Psoas muscle (tissue), 8 donors: ENCODE data around the gene MOV10L1. TPM values are rescaled to one million over a fixed set of nuclear protein-coding genes. Genes with fewer than 3 reads are reported as not detected.

Source experiments
- ATAC-seq, 4 donors: fragments of 200-7000 bp; cut with Tn5 transposase; one replicate each; pipeline ENCODE4 v1.9.1; 2020; ENCODE audit warnings: moderate library complexity in 3 of 4, mild to moderate bottlenecking in 2 of 4
- DNase-seq, 2 donors: peaks; one replicate each; pipeline ENCODE4 v3.0.0-alpha.2; 2020
- H3K27ac ChIP-seq: fragments of 200-600 bp; one replicate; pipeline ENCODE4 v1.8.0; 2022
- H3K27me3 ChIP-seq, 3 donors: fragments of 200-600 bp in 1 of 3; one replicate each; pipeline versions ENCODE4 v1.6.1 to v1.8.0; 2013 to 2022; ENCODE audit warnings: low read length in 2 of 3, mild to moderate bottlenecking in 2 of 3, moderate library complexity in 1 of 3; ENCODE audit not compliant: insufficient read depth in 3 of 3
- H3K36me3 ChIP-seq, 2 donors: fragments of 200-600 bp in 1 of 2; one replicate each; pipeline versions ENCODE4 v1.6.1 to v1.8.0; 2013 to 2022; ENCODE audit warnings: low read depth in 1 of 2, mild to moderate bottlenecking in 1 of 2, moderate library complexity in 1 of 2; ENCODE audit not compliant: insufficient read depth in 1 of 2
- H3K4me1 ChIP-seq: fragments of 200-600 bp; one replicate; pipeline ENCODE4 v1.8.0; 2022
- H3K4me3 ChIP-seq: fragments of 200-600 bp; one replicate; pipeline ENCODE4 v1.8.0; 2022; ENCODE audit warnings: mild to moderate bottlenecking
- H3K9me3 ChIP-seq: fragments of 200-600 bp; one replicate; pipeline ENCODE4 v1.8.0; 2022
- WGBS, 3 donors: extraction: QIAGEN DNeasy Blood & Tissue Kit; methylation state at CpG; one replicate each; pipeline versions ENCODE4 v1.1.6 to v1.1.7; 2013; 5-methylcytosine and 5-hydroxymethylcytosine counted together
- intact Hi-C, 2 donors: fragments of 100-400 bp; cut with DNase I; formaldehyde crosslinking; loops; one replicate each; pipeline versions ENCODE4 v1.11.0 to v1.14.2; 2022
- polyA plus RNA-seq, 3 donors: library from polyadenylated mRNA; stranded (reverse); fragments of 200-250 nt; gene quantifications; one replicate each; pipeline ENCODE4 v1.2.3, GENCODE V29; 2013
- total RNA-seq, 4 donors: library from RNA; stranded (reverse); fragmentation: NEBNext Ultra II Directional in 2 of 4; extraction: Animal tissue kit (Norgen Biotek cat#: 25700) in 2 of 4; gene quantifications; one replicate each; pipeline versions ENCODE4 v1.2.1 to v1.2.4, GENCODE V29; 2021 to 2023
- TF ChIP-seq, protein P1 (sequence below): fragments of 200-600 bp; IDR thresholded peaks from one replicate; pipeline ENCODE4 v1.8.0; 2022; ENCODE audit warnings: antibody characterized with exemption
- donor health status: healthy with polysubstance abuse.
- donor health status: DM: no; HTN: no; CAD: no; lungs with moderate emphysema.
- donor health status: Bipolar disorder and iron deficiency.
- donor health status: healthy.
- donor health status: DM: yes; HTN: yes; CAD: no.
- donor health status: DM: no; HTN: no; CAD: no.
- donor health status: DM: no; HTN: no; CAD: no.
- donor health status: DM: yes; HTN: yes; CAD: no.

MOV10L1 gene
- total and polyA plus RNA-seq, 7 donors = 0.05 to 0.39 (median 0.07) TPM; not detected in 4

- 25 to 42% (median 30%) methylated on average over 20 to 22 of the region's 22 CpGs for WGBS, 3 donors
- Histone ChIP-seq H3K27ac (no peak overlapping the region), H3K4me1 (no peaks in the 10 kb centered on the region), H3K27me3 (peaks cover 0 to 66% (median 8%) of the 10 kb centered on the region in 3 donors), H3K4me3 (no peak overlapping the region), H3K36me3 (no peaks in the 10 kb centered on the region), H3K9me3 (no peaks in the 10 kb centered on the region)
- TF ChIP-seq, protein P1, sequence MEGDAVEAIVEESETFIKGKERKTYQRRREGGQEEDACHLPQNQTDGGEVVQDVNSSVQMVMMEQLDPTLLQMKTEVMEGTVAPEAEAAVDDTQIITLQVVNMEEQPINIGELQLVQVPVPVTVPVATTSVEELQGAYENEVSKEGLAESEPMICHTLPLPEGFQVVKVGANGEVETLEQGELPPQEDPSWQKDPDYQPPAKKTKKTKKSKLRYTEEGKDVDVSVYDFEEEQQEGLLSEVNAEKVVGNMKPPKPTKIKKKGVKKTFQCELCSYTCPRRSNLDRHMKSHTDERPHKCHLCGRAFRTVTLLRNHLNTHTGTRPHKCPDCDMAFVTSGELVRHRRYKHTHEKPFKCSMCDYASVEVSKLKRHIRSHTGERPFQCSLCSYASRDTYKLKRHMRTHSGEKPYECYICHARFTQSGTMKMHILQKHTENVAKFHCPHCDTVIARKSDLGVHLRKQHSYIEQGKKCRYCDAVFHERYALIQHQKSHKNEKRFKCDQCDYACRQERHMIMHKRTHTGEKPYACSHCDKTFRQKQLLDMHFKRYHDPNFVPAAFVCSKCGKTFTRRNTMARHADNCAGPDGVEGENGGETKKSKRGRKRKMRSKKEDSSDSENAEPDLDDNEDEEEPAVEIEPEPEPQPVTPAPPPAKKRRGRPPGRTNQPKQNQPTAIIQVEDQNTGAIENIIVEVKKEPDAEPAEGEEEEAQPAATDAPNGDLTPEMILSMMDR = no peak
- no peak for ATAC-seq
- peak in 1 of 2 donors; percentile 45 for DNase-seq
- intact Hi-C loops = loop anchor here in 1 of 2 donors (5.0 kb wide), 1 partner anchor 1151 kb away; no protein-coding TSS in a partner anchor
Observed at GRCh38 chr22:50178471-50178864, 88.7 kb downstream of the MOV10L1 start.

DNA sequence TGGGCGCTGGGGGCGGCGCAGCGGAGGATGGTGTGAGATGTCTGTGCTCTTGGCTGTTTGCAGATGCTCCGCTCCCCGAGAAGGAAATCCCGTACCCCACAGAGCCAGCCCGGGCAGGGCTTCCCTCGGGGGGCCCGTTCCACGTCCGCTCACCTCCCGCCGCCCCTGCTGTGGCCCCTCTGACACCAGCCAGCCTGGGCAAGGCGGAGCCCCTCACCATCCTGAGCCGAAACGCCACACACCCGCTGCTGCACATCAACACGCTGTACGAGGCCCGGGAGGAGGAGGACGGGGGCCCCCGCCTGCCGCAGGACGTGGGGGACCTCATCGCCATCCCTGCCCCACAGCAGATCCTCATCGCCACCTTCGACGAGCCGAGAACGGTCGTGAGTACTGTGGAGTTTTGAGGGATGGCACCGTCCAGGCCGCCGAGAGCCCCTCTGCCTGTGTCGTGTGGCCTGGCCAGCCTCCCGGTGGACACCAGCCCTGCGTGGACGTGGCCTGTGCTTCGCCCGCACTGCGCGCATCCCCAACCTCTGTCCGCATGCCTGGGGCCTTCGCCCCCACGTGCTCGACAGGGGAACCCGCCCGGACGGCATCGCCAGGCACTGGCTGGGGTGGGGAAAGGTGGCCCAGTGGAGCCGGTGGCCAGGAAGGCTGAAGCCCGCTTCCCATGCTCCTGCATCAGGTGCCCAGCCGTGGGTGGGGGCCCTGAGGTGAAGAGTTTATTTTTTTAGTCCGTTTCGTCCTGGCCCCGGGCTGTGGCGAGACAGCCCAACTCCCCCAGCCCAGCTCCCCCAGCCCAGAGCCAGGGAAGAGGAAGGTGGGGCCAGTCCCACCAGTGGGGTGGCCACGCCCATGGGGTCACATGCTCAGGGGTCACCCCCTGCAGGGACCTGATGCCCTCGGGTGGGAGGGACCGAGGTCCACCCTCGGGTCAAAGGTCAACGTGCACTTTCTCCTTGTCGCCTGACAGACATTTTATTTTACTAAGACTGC lies 89.4 kb downstream of the MOV10L1 start:
- no peak overlapping the region for H3K4me3 ChIP-seq

DNA sequence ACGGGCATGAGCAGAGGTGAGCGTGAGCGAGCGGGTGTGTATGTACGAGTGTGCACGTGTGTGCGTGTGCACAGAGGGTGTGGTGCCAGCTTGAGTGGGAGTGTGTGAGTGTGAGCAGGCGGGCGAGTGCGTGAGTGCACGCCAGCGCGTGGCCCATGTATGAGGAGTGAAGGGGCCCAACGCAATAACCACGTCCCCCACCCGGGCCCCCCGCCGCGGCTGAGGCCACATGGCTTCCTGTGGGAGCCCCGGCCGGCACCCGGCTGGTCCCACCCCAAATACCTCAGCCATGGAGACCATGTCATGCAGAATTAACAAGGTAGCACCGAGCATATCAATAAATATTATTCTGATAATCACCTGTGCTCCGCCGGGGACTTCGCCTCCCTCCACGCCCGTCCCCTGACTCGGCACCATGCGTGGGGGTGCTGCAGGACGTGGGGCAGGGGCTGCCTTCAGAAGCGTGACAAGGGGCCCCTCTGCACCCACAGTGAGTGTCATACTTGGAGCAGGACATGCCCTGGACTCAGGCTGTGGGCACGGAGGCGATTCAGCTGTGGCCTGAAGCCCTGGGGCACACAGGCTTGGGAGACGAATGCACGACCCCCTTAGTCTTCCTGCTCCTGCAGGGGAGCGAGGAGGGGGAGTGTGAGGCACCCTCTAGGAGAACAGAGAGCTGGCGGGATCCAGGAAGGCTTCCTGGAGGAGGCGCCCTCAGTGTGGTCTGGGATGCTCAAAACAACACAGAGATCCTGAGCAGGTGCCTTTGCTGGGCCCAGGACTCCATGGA lies 90.3 kb downstream of the MOV10L1 start:
- intact Hi-C loops = loop anchor here in 1 of 2 donors (5.0 to 10.0 kb wide), 2 partner anchors 255 to 1153 kb away; no protein-coding TSS in a partner anchor
- ATAC-seq (no peak), DNase-seq (peak in 1 of 2 donors; percentile 48)
- Histone ChIP-seq H3K27me3 (peaks cover 0 to 49% (median 6%) of the 10 kb centered on the region in 3 donors), H3K9me3 (no peaks in the 10 kb centered on the region), H3K27ac (no peak overlapping the region), H3K36me3 (no peaks in the 10 kb centered on the region), H3K4me3 (no peak overlapping the region), H3K4me1 (peaks cover 7% of the 10 kb centered on the region)
- 74 to 79% (median 75%) methylated on average over 39 of the region's 39 CpGs for WGBS, 3 donors
- TF ChIP-seq, protein P1 = no peak

More for the DNA sequence above, 89.4 kb downstream of the MOV10L1 start:
- peak in 1 of 2 donors; percentile 50 for DNase-seq
- Histone ChIP-seq H3K36me3 (no peaks in the 10 kb centered on the region), H3K27ac (no peak overlapping the region), H3K9me3 (no peaks in the 10 kb centered on the region), H3K27me3 (peaks cover 0 to 59% (median 6%) of the 10 kb centered on the region in 3 donors), H3K4me1 (peaks cover 4% of the 10 kb centered on the region)
- 69 to 80% (median 73%) methylated on average over 54 to 64 of the region's 64 CpGs for WGBS, 3 donors
- ATAC-seq = no peak
- intact Hi-C loops = loop anchor here in 1 of 2 donors (5.0 kb wide), 1 partner anchor 1152 kb away; no protein-coding TSS in a partner anchor
- TF ChIP-seq, protein P1 = no peak

GRCh38 chr22:50180727-50181521 lies 91.1 kb downstream of the MOV10L1 start:
- no peaks in the 10 kb centered on the region for H3K36me3 ChIP-seq
- peak in 1 of 2 donors; percentile 46 for DNase-seq
- H3K27me3 ChIP-seq = peaks cover 0 to 41% (median 4%) of the 10 kb centered on the region in 3 donors
- ATAC-seq = no peak
- intact Hi-C loops = loop anchor here in 1 of 2 donors (10.0 kb wide), 1 partner anchor 256 kb away; no protein-coding TSS in a partner anchor
- no peaks in the 10 kb centered on the region for H3K9me3 ChIP-seq
- 84 to 87% (median 87%) methylated on average over 27 of the region's 27 CpGs for WGBS, 3 donors
- TF ChIP-seq, protein P1 = no peak
- peaks cover 7% of the 10 kb centered on the region for H3K4me1 ChIP-seq
- H3K4me3 ChIP-seq = no peak overlapping the region
- no peak overlapping the region for H3K27ac ChIP-seq
